ENCODE data around the gene OR56A1. TPM values are rescaled to one million over a fixed set of nuclear protein-coding genes. Genes with fewer than 3 reads are reported as not detected.

Gene OR56A1
- total and polyA plus RNA-seq, 2 of the 13 experiments (the other 11 are each of a cell fraction or from before 2014, with no cell fraction given) = not detected

GRCh38 chr11:6006395-6006794 is 24.2 kb downstream of the OR56A1 start (continued):
- TF ChIP-seq ZNF543 (CRISPR knock-in tag; IDR thresholded peaks at IDR 0.05) (no peak), MIER2 (CRISPR knock-in tag; IDR thresholded peaks at IDR 0.05) (no peak), HNRNPL (IDR thresholded peaks at IDR 0.05; ENCODE audit: low read depth, low read length) (no peak), MXI1 (IDR thresholded peaks at IDR 0.05; ENCODE audit: borderline replicate concordance, low read depth, low read length) (no peak), E2F5 (CRISPR knock-in tag; conservative IDR thresholded peaks at IDR 0.05) (no peak), SIX1 (CRISPR knock-in tag; IDR thresholded peaks at IDR 0.05; ENCODE audit: borderline replicate concordance) (no peak), ZNF530 (CRISPR knock-in tag; IDR thresholded peaks at IDR 0.05; ENCODE audit: low read depth) (no peak)

GRCh38 chr11:6002202-6002699 is 28.3 kb downstream of the OR56A1 start:
- Histone ChIP-seq H3K4me1 (ENCODE audit: insufficient read depth, low read length) (no peaks in the 10 kb centered on the region), H4K20me1 (ENCODE audit: insufficient read depth, low read length) (no peaks in the 10 kb centered on the region), H3K4me2 (ENCODE audit: low read depth, low read length) (no peak overlapping the region), H3K9me3 (ENCODE audit: low read length) (no peaks in the 10 kb centered on the region), H3K36me3 (replicated peaks in 1 of 2; ENCODE audit: control insufficient read depth in 1 of 2, insufficient read depth in 2 of 2, low read length in 2 of 2) (no peaks in the 10 kb centered on the region), H3K9ac (ENCODE audit: insufficient read depth, low read depth, low read length) (no peak overlapping the region), H3K27me3 (ENCODE audit: control insufficient read depth in 1 of 2, insufficient read depth in 2 of 2, low read length in 2 of 2) (peaks cover 0 to 3% of the 10 kb centered on the region in 2 experiments; a peak in 2 of 5 replicates), H3K79me2 (ENCODE audit: insufficient read depth, low read length) (no peaks in the 10 kb centered on the region), H3K4me3 (replicated peaks in 1 of 3; ENCODE audit: insufficient read depth in 1 of 3, low read depth in 2 of 3, low read length in 3 of 3) (no peak overlapping the region), H3K27ac (ENCODE audit: extremely low read length, insufficient read depth, low read length) (no peak overlapping the region), H2AFZ (ENCODE audit: low read length) (no peak overlapping the region)
- intact Hi-C loops (cut with micrococcal nuclease; ENCODE audit: unreplicated experiment) (no loop called here), in situ Hi-C loops (cut with HindIII; ENCODE audit: extremely low pct_ligation_motif_present, low pct_unique_long_range_greater_than_20kb) (no loop called here)
- ChIA-PET POLR2A (no interaction called here), CTCF (ENCODE audit: low intra/inter-chr PET ratio, low total read pairs) (no interaction called here)
- FAIRE-seq (no peak), DNase-seq (ENCODE audit: low spot score) (no peak), ATAC-seq (no peak)
- TF ChIP-seq POLR2AphosphoS2 (IDR thresholded peaks at IDR 0.05; ENCODE audit: low read depth, low read length) = no peak
- no peak for TF ChIP-seq ZNF160 (CRISPR knock-in tag; IDR thresholded peaks at IDR 0.05)
- TF ChIP-seq CREB1 (IDR thresholded peaks at IDR 0.05) = 0 out of 2 replicates have a peak, but pooled peaks have one; percentile 10
- TF ChIP-seq CREB1 (CRISPR knock-in tag; IDR thresholded peaks at IDR 0.05) = no peak
- no peak for TF ChIP-seq KMT2A (CRISPR knock-in tag; IDR thresholded peaks at IDR 0.05)
- TF ChIP-seq HDAC6 (IDR thresholded peaks at IDR 0.05; ENCODE audit: low read depth, low read length) = no peak
- peak; percentile 67 for TF ChIP-seq ATF7 (IDR thresholded peaks at IDR 0.05)
- no peak for TF ChIP-seq ATF7 (CRISPR knock-in tag; IDR thresholded peaks at IDR 0.05)
- TF ChIP-seq HMG20B (CRISPR knock-in tag; conservative IDR thresholded peaks at IDR 0.05) = no peak
- 2% methylated on average over 6 of the region's 7 CpGs for WGBS (ENCODE audit: low lambda C conversion rate)
- BruUV-seq (replicated peaks) = no TSS peak

Data from HepG2 (cell line).